NCI-H187 treated with DMSO at 0.1 percent for 48 hours (cell line): ENCODE data around the gene NDUFA6.
"Not testable (repeated sequence)": the region's sequence is repeated elsewhere in the genome, so short reads cannot be mapped to it uniquely, and the experiment has no call there.

Source experiments
- DNase-seq: peaks from one replicate; lab custom pipeline; 2025; lab: John Stamatoyannopoulos, UW

NDUFA6 gene

GRCh38 chr22:42112793-42113192 is 22.2 kb upstream of the NDUFA6 start:
- not testable (repeated sequence) for DNase-seq

DNA sequence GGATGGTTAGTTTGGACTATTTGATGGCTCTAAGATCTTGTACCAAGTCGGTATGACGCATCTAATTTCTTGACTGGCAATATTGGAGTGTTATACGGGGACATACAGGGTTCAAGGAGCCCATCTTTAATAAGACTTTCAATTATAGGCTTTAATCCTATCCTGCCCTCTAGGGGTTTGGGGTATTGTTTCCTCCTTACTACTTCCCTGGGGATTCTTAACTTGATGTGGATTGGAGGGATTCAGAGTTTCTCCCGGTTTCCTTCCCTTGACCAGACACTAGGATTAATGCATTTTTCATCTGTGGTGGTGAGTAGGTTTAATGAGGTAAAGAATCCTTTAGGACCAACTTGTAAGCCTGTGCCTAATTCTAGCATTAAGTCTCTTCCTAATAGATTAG is 21.2 kb upstream of the NDUFA6 start:
- no peak for DNase-seq

DNA sequence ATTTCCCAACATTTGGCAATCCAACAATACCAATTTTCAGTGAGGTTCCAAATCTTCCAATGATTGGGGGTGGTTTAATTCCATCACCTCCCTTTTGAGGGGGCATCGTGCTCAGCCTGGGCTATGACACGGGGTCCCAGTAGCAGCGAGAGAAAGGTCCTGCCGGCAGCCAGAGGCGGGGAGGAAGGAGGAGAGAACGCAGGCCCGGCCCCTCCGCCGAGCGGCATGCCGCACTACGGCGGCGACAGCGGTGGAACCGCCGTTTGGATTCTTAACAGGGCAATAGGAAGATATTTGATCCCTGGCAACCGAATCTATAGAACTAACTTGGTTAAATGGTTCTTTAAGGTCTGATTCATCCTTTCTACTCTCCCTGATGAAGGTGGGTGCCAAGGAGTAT is 18.3 kb upstream of the NDUFA6 start:
- DNase-seq: no peak

- not testable (repeated sequence) for DNase-seq
These were observed 13.8 kb upstream of the NDUFA6 start for GRCh38 chr22:42104332-42104860.

GRCh38 chr22:42101199-42101598 is 10.6 kb upstream of the NDUFA6 start:
- DNase-seq: no peak

- DNase-seq: no peak
These were observed 847 bp upstream of the NDUFA6 start for GRCh38 chr22:42091455-42091782.

GRCh38 chr22:42086051-42086450 is 4.5 kb downstream of the NDUFA6 start:
- DNase-seq: no peak

DNA sequence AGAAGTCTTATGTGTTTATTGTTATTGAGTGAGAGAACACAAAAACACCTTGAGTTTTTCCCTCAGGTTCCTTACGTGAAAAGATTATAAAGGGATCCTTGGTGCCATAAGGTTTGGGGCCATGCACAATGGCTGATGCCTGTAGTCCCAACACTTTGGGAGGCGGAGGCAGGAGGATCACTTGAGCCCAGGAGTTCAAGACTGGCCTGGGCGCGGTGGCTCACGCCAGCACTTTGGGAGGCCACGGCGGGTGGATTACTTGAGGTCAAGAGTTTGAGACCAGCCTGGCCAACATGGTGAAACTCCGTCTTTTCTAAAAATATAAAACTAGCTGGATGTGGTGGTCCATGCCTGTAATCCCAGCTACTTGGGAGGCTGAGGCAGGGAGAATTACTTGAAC is 5.7 kb downstream of the NDUFA6 start:
- DNase-seq: no peak

DNA sequence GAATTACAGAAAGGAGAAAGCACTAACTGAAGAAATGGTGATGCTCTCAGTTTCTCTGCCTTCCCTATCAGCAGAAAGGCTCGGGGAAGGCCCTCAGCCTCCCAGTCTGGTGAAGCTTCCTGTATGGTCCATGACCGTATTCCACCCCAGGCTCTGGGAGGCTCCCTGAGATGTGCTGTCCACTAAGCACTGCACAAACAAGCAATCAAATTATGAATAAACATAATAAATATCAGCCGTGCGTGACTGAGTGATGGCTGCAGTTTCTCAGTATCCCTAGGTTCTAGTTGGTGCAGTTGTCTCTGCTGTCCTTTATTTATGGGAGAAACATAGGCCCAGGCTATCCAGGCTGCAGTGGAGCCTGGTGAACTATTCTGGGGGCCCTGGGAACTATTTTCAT is 7.5 kb downstream of the NDUFA6 start:
- no peak for DNase-seq

- DNase-seq: no peak
These were observed 10.3 kb downstream of the NDUFA6 start for GRCh38 chr22:42080287-42080686.

- peak; percentile 72 for DNase-seq
These were observed 11.0 kb downstream of the NDUFA6 start, which contains the start of gene SMDT1 for GRCh38 chr22:42079319-42080251. Gene SMDT1, plus strand, starts transcription at chr22:42079700. Its CDS starts 69 bp downstream, at chr22:42079769.

DNA sequence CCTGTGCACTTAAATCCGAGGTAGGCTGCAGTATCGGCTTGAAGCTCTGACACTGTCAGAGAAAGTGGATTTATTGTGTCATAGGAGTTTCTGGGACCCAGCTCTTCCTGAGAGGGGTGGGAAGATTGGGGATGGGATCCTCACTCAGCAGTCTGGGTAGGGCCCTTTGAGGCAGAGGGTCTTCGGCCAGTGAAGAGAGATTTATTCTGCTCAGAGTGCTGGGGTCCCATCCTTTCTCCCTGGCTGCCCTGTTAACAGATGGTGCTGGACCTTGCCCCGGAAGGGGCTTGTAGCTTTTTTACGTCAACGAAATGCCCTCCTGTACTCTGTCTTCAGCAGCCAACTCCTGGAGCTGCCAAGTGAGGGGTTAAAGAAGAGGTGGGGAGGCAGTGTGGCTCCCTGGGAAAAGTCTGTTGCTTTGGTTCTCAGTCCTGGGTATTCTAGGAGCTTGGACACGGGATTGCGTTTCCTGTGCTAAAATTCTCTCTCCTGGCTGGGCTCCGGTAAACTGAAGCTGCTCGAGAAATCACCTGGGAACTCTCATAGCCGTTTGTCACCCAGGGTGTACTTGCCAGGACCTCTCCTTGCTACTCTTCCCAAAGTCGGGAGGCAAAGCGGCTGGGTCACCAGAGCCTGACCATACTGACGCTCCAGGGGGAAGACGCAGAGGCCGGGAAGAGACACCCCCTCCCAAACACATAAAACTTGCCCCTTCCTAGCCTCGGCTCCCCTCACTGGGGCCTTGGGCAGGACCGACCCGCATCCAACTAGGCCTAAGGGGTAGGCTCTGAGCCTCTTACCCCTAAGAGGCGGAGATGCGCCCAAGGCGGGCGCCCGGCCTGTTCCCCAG is 11.9 kb downstream of the NDUFA6 start:
- no peak for DNase-seq

- DNase-seq: no peak
These were observed 13.0 kb downstream of the NDUFA6 start for GRCh38 chr22:42077486-42078125.

GRCh38 chr22:42076764-42077485 is 13.6 kb downstream of the NDUFA6 start:
- no peak for DNase-seq

DNA sequence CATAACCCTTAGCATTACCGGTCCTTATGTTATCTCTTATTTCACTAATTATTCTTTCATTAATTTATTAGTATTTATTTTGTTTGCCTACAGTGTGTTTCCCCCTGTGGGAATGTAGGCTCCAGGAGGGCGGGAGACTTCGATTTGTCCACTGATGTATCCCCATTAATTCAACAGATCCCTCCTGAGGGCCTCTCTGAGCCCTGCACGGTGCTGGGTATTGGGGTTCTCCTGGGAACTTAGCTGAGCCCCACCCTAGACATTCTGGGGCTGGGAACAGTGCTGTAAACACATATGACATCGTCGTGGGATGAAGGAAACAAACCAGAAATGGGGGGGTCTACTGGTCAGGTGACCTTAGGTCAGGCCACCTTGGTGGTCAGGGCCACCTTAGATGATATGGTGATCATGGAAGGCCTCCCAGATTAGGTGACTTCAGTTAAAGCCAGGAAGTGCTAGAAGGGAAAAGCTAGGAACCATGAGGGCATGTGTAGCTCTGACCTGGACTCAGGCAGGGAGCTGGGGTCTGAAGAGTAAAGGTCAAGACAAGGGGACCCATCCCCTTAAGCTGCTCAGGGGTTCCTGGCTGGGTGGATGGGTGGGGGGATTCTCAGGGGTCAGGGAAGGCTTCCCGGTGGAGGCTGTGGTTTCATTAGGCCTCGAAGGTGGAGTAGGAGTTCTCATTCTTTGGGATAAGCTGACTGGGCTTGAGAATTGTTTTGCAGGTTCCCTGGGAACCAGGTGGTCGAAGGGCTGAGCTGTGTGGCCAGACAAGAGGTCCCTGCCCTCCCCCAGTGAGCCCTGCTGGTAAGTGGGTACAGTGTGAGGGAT is 15.5 kb downstream of the NDUFA6 start:
- no peak for DNase-seq

- DNase-seq: no peak
These were observed 16.3 kb downstream of the NDUFA6 start, which contains the start of gene PHETA2 for GRCh38 chr22:42074132-42074811. Gene PHETA2, plus strand, starts transcription at chr22:42074248. Its CDS starts 3,046 bp downstream, at chr22:42077294.

DNA sequence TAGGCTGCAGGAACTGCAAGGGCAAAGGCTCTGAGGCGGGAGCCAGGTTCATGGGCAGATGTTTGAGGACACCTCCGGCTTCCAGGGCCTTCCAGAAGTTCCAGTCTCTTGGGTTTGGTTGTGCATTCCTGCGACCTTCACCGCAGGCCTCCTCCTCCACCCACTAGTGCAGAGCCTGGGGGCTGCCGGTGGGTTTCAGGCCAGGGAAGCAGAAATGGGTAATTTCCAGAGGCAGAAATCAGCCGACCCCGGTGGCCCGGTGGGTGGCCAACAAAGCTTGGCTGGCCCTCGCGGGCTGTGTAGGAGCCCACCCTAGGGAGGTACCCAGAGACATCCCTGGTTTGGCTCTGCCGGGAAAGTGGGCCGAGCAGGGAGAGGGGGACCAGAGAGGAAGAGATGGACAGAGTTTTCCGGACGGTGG is 16.9 kb downstream of the NDUFA6 start:
- DNase-seq: no peak

DNA sequence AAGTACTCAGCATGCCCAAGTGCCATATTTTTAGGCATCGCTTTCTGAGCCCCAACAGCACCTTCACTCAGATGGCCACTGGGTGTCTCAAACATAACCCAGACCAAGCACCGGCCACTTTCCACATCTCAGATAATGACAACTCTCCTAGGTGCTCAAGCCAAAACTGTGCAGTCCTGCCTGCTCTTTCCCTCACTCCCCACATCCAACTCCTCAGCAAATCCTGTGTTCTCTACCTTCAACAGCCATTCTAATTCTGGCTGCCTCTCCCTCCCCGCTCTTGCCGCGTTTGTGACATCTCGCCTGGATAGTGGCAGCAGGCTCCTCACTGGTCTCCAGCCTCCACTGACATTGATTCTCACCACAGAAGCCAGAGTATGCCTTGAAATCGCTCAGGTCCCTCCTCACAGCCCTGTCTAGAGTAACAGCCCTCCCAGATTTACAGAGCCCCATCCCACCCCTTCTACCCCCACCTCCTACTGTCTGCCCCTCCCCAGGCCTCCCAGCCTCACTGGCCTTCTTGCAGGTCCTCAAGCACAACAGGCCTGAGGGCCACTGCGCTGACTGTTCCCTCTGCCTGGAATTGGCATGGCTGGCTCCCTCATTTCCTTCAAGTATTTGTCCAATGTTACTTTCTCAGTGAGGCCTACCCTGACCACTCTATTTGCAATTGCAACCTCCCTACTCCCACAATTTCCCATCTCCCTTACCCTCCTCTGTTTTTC is 17.8 kb downstream of the NDUFA6 start:
- DNase-seq: no peak

- not testable (repeated sequence) for DNase-seq
These were observed 19.1 kb downstream of the NDUFA6 start for GRCh38 chr22:42071508-42071907.
